Keratinocyte (primary cell): Measurements from ENCODE around the gene NFE2L1. TPM values are rescaled to one million over a fixed set of nuclear protein-coding genes. Genes with fewer than 3 reads are reported as not detected.
A peak's percentile ranks its signal among the peaks of the same experiment; 100 is the strongest.

ENCODE experiments used
- DNase-seq: peaks from one replicate; pipeline ENCODE4 v3.0.0-alpha.2; 2011; ENCODE audit warnings: low read depth, missing footprints, low spot score
- FAIRE-seq: peaks from 2 replicates; lab custom pipeline; 2011; peaks lifted over from hg19 to GRCh38; lab: Jason Lieb, UNC
- H2AFZ ChIP-seq: 2 replicates; pipeline ENCODE4 v1.6.0; 2012; ENCODE audit warnings: low read length, control low read depth, inconsistent platforms; ENCODE audit not compliant: control insufficient read depth
- H3K27ac ChIP-seq: 2 replicates; pipeline ENCODE4 v1.5.1; 2011; ENCODE audit warnings: low read length; ENCODE audit not compliant: control insufficient read depth, insufficient read depth
- H3K27me3 ChIP-seq: 3 replicates; pipeline ENCODE4 v1.6.0; 2011; ENCODE audit warnings: low read length; ENCODE audit not compliant: control insufficient read depth, insufficient read depth; ENCODE audit errors: extremely low read depth
- H3K36me3 ChIP-seq, 2 experiments: 2 replicates in 1 of 2; 3 replicates in 1 of 2; pipeline ENCODE4 v1.5.1; 2011; ENCODE audit warnings: low read length in 2 of 2, mild to moderate bottlenecking in 1 of 2; ENCODE audit not compliant: control insufficient read depth in 2 of 2, insufficient read depth in 2 of 2; ENCODE audit errors: extremely low read depth in 1 of 2
- H3K4me1 ChIP-seq: 3 replicates; pipeline ENCODE4 v1.5.1; 2011; ENCODE audit warnings: low read length; ENCODE audit not compliant: control insufficient read depth, insufficient read depth; ENCODE audit errors: extremely low read depth
- H3K4me2 ChIP-seq: 3 replicates; pipeline ENCODE4 v1.6.0; 2011; ENCODE audit warnings: low read depth, low read length; ENCODE audit not compliant: control insufficient read depth, insufficient read depth; ENCODE audit errors: extremely low read depth
- H3K4me3 ChIP-seq, 3 experiments: fragments of 200-600 bp in 1 of 3; sonication (generic) in 1 of 3; 2 replicates in 2 of 3; 3 replicates in 1 of 3; pipeline ENCODE4 v1.5.1; 2011 to 2016; ENCODE audit warnings: low read length in 3 of 3, mild to moderate bottlenecking in 3 of 3, control low read depth in 2 of 3, inconsistent platforms in 1 of 3, low read depth in 1 of 3, mixed read lengths in 1 of 3, mixed run types in 1 of 3, moderate library complexity in 1 of 3; ENCODE audit not compliant: control insufficient read depth in 2 of 3, insufficient read depth in 2 of 3; ENCODE audit errors: extremely low read depth in 1 of 3
- H3K79me2 ChIP-seq: 2 replicates; pipeline ENCODE4 v1.6.0; 2012; ENCODE audit warnings: low read length; ENCODE audit not compliant: control insufficient read depth, insufficient read depth
- H3K9ac ChIP-seq: 3 replicates; pipeline ENCODE4 v1.6.0; 2011; ENCODE audit warnings: low read length; ENCODE audit not compliant: control insufficient read depth, insufficient read depth; ENCODE audit errors: extremely low read depth
- H3K9me1 ChIP-seq: 3 replicates; pipeline ENCODE4 v1.6.0; 2011; ENCODE audit warnings: low read length; ENCODE audit not compliant: control insufficient read depth, insufficient read depth; ENCODE audit errors: extremely low read depth
- H3K9me3 ChIP-seq: 2 replicates; pipeline ENCODE4 v1.5.1; 2012; ENCODE audit warnings: low read depth, low read length; ENCODE audit not compliant: control insufficient read depth
- H4K20me1 ChIP-seq: 3 replicates; pipeline ENCODE4 v1.6.0; 2011; ENCODE audit warnings: low read length; ENCODE audit not compliant: control insufficient read depth, insufficient read depth; ENCODE audit errors: extremely low read depth
- CTCF ChIP-seq, 3 experiments: IDR thresholded peaks in 1 of 3; conservative IDR thresholded peaks in 1 of 3; optimal IDR thresholded peaks in 1 of 3; 2 replicates in 2 of 3; 3 replicates in 1 of 3; pipeline versions ENCODE3 to v1.5.1; 2011; ENCODE audit warnings: low read length in 3 of 3, mild to moderate bottlenecking in 3 of 3, moderate library complexity in 2 of 3, control low read depth in 1 of 3, inconsistent platforms in 1 of 3; ENCODE audit not compliant: insufficient read depth in 2 of 3; ENCODE audit errors: extremely low read depth in 1 of 3
- EZH2 ChIP-seq: IDR thresholded peaks from one replicate; pipeline ENCODE4 v1.6.1; 2012; ENCODE audit warnings: inconsistent platforms, mild to moderate bottlenecking, low read length, moderate library complexity
- dilution Hi-C: fragments of 300-500 bp; cut with MboI; formaldehyde crosslinking; loops from one replicate; pipeline ENCODE4 v1.7.0; 2020; ENCODE audit warnings: low sequenced_read_pairs; ENCODE audit not compliant: extremely low pct_ligation_motif_present
- polyA plus RNA-seq, 5 experiments: library from polyadenylated mRNA; depleted of rRNA in 3 of 5; stranded (reverse) in 3 of 5; stranded (forward) in 1 of 5; unstranded in 1 of 5; fragments of >200 nt; gene quantifications; 1 replicate in 1 of 5; 2 replicates in 3 of 5; 3 replicates in 1 of 5; pipeline versions ENCODE4 v1.2.1 to v1.2.3, GENCODE V29; 2011 to 2012; ENCODE audit warnings: missing spikeins in 2 of 5, low read depth in 1 of 5, low replicate concordance in 1 of 5

The NFE2L1 gene
- polyA plus RNA-seq, 1 donor (not counting 4 experiments of a cell fraction or from before 2014, with no cell fraction given), result 208 TPM

GRCh38 chr17:48025904-48026501 lies 22.2 kb upstream of the NFE2L1 start:
- TF ChIP-seq EZH2 (no peak), CTCF (optimal IDR thresholded peaks at IDR 0.05 in 1 of 3, IDR thresholded peaks at IDR 0.05 in 1 of 3, conservative IDR thresholded peaks at IDR 0.05 in 1 of 3; ENCODE audit: extremely low read depth in 1 of 3, insufficient read depth in 2 of 3, low read length in 3 of 3) (no peak)
- H3K4me3 ChIP-seq, result peak overlapping the region; percentile 39 to 89 (median 52)
- peak overlapping the region; percentile 21 for H2AFZ ChIP-seq
- peaks cover 48% of the 10 kb centered on the region for H3K4me1 ChIP-seq
- DNase-seq (no peak), FAIRE-seq (no peak)
- H3K4me2 ChIP-seq, result peak overlapping the region; percentile 97
- H3K9me1 ChIP-seq, result peaks cover 3% of the 10 kb centered on the region
- H4K20me1 ChIP-seq, result no peaks in the 10 kb centered on the region
- H3K36me3 ChIP-seq, result no peaks in the 10 kb centered on the region
- peak overlapping the region; percentile 85 for H3K27ac ChIP-seq
- H3K9ac ChIP-seq, result peak overlapping the region; percentile 59
- H3K79me2 ChIP-seq, result no peaks in the 10 kb centered on the region
- dilution Hi-C loops, result no loop called here
- no peaks in the 10 kb centered on the region for H3K27me3 ChIP-seq
- no peaks in the 10 kb centered on the region for H3K9me3 ChIP-seq

GRCh38 chr17:48026502-48027321 lies 21.4 kb upstream of the NFE2L1 start:
- Histone ChIP-seq H3K4me2 (peak overlapping the region; percentile 97), H3K79me2 (no peaks in the 10 kb centered on the region), H3K4me3 (peak overlapping the region in 1 of 3 experiments; percentile 89), H2AFZ (peak overlapping the region; percentile 66), H3K9ac (peak overlapping the region; percentile 59), H3K9me3 (no peaks in the 10 kb centered on the region), H3K27ac (peak overlapping the region; percentile 85), H3K9me1 (peaks cover 3% of the 10 kb centered on the region), H4K20me1 (no peaks in the 10 kb centered on the region), H3K36me3 (no peaks in the 10 kb centered on the region), H3K27me3 (no peaks in the 10 kb centered on the region), H3K4me1 (peaks cover 48% of the 10 kb centered on the region)
- FAIRE-seq (peak; percentile 76), DNase-seq (peak; percentile 98)
- TF ChIP-seq CTCF (optimal IDR thresholded peaks at IDR 0.05 in 1 of 3, IDR thresholded peaks at IDR 0.05 in 1 of 3, conservative IDR thresholded peaks at IDR 0.05 in 1 of 3; ENCODE audit: extremely low read depth in 1 of 3, insufficient read depth in 2 of 3, low read length in 3 of 3) (peak; percentile 98 to 99 (median 98)), EZH2 (no peak)
- dilution Hi-C loops, result no loop called here
